ENCODE results near the gene GRM8.

Gene GRM8

GRCh38 chr7:127230192-127230925, 22.4 kb downstream of the GRM8 start:
- DNase-seq = no peak

DNA sequence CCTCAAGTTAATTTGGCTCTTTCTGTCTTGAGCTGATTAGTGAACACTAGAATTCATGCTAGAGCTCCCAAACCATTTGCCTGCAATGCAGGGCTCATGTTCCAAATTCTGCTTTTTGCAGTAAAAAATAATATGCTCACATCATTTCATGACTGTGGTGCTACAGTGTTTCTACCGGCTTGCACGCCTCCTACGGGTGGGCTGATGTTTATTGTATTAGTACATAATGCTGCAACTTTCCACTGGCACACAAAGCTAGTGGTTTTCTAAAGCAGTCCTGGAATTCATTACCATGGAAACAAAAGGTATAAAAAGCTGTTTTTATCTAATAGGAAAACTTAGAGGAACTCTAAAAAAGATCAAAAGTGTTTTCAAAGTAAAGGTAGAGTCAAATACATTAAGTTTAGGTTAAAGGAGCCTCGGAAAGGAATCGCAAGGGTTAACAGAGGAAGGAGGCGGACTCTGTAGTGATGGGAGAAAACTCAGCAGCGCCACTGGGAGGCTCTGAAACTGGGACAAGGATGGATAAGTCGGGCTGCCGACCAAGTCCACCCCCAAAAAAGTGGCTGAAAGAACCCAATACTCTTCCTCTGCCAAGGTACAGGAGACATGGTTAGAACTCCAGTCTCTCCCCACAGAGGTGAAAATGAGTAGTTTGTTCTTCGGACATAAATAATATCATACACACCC, 25.9 kb downstream of the GRM8 start:
- no peak for DNase-seq

DNA sequence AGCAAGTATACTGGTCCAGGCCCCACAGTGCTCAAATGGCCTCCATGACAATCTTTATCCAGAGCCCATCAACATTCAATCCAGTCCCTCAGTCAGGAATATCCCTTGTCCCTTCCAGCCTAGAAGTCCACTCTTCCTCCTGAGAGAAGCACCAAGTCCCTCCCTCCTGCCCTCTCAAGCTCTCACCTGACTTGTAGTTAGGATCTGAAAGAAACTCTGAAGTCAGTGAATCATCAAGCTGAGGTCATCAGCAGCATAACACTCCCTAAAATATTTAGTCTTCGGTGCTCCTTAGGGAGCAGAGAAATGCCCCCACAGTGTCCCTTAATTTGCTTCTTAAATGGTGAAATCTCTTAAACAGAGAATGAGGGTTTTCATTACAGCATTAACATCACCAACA, 31.0 kb downstream of the GRM8 start:
- DNase-seq = no peak

DNA sequence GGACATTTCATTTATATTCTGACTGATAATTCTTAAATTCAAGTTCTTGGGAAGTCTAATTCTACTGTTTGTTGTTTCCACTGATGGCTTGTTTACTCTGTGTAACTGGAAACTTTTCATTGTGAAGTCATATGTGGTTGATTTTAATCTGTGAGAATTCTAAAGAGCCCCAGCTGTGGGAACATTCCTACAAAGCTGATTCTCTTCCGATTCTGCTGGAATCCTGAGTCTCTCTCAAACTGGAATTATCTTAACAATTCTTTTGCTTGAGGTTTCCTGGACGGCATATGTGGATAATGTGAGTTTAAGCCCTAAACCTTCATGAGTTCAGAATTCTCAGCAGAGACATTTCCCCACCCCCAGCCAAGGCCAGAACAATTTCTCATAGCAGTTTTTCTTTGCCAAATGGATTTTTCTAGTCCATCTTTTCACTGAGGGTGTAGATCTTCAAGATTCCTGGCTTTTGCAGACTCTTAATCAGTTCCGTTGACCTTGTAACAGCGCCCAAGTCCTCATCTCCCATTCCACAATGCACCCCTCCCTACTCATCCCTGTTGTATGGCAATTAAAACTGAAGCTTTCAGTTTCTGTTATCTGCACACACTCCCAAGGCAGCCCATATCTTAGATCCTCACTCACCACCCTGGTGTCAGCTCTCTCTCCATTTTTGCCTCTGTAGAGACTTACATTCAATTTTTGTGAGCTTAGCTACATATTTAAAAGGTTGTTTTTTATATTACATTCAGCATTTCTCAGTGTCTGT, 37.6 kb downstream of the GRM8 start:
- DNase-seq = no peak

- no peak for DNase-seq
Observed at GRCh38 chr7:127209886-127210285, 42.9 kb downstream of the GRM8 start.

DNA sequence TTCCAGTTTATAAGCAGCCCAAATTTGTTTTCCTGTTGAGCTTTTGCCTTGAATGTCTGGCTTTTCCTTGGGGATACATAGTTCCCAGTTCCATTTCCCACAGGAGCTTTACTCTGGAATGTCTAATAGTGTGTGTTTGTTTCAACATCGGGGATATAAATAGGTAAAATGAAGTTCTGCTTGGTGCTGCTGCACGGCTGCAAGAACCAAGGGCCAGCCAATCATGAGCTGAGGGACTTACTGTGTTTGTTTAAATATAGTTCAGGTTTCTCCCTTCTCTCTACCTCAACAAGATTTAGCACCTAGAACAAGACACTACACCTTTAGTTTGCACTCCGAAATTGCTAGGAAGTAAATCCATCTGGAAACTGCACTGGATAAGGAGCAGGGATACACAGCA, 43.9 kb downstream of the GRM8 start:
- no peak for DNase-seq

- DNase-seq = no peak
Observed at GRCh38 chr7:127208351-127208750, 44.4 kb downstream of the GRM8 start.

DNA sequence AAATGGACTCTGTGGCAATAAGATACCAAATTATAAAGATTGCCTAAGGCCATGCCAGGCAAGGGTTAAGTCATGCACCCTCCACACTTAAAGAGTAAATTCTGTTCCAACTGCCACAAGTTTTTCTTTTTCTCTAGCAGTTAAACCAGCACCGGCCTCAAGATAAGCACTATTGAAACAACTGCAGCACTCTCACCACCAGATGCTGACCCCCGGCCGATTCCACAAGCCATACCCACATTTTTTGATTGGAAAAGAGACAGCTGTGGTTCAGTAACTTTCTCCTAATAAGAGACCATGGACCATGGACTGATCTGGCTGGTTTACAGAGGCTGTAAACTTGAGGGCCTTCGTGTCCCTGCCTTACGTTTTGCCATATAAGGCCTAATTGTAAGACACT, 44.9 kb downstream of the GRM8 start:
- DNase-seq = no peak

- DNase-seq = no peak
Observed at GRCh38 chr7:127207230-127207629, 45.5 kb downstream of the GRM8 start.

GRCh38 chr7:127194571-127194970, 58.2 kb downstream of the GRM8 start:
- DNase-seq = no peak

DNA sequence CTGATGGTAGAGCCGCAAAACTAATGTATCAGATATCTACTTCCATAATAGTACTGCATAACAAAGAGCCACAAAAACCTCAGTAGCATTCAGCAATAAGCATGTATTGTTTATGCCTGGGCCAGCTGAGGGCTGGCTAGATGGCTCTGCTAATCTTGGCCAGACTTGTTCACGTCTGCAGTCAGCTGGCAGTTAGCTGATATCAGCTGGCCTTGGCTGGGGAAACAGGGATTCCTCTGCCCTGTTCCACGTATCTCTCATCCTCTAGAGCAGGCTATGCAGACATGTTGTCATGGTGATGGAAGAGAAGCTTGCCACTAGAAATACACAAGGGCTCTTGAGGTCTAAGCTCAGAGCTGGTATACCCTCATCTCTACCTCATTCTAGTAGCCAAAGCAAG, 62.9 kb downstream of the GRM8 start:
- DNase-seq = no peak

GRCh38 chr7:127189074-127189473, 63.7 kb downstream of the GRM8 start:
- no peak for DNase-seq

- no peak for DNase-seq
Observed at GRCh38 chr7:127187740-127188139, 65.0 kb downstream of the GRM8 start.

GRCh38 chr7:127186686-127187085, 66.1 kb downstream of the GRM8 start:
- no peak for DNase-seq

DNA sequence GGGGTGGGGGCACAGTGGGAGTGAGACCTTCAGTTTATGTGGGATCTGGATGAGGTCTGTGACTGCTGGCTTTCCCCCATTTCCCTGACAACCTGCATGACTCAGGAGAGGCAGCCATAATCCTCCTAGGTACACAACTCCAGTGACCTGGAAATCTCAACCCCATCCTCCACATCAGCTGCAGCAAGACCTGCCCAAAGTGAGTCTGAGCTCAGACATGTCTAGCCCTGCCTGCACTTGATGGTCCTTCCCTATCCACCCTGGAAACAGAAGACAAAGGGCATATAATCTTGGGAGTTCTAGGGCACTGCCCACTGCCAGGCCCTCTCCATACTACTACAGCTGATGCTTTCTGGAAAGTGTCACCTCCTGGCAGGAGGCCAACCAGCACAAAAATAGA, 75.6 kb downstream of the GRM8 start:
- no peak for DNase-seq

- DNase-seq = no peak
Observed at GRCh38 chr7:127162366-127162765, 90.4 kb downstream of the GRM8 start.

DNA sequence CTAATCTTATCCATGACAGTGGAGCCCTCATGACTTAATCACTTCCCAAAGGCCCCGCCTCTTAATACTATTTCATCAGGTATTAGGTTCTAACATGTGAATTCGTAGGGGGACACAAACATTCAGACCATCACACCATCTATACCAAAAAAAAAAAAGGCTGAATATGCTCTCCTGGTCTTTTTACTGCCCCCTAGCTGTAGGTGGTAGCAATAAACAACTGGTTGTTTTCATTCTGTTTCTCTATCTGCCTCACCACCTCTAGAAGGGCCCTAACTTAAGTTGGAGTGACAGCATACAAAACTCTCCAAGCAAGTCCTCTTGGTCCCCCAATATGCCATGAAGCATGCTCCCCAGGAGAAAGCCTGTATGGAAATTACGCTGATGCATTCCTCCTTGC, 94.1 kb downstream of the GRM8 start:
- no peak for DNase-seq

DNA sequence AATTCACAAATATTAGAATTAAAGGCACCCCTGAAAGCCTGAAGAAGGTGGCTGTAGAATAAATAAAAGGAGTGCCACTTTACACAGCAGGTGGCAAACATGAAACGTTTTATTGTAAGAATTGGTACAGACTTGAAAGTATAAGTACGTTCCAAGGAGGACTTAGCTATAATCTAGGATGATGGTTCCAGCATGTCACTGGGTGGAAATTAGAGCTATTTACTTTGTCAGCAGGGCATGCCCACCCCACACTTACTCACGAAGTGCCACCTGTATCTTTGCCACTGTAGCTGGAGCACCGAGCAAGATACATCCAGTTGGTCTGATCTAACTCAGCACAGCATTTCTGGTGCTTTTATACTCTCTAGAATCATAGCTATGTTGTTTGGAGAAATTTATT, 97.8 kb downstream of the GRM8 start:
- no peak for DNase-seq

DNA sequence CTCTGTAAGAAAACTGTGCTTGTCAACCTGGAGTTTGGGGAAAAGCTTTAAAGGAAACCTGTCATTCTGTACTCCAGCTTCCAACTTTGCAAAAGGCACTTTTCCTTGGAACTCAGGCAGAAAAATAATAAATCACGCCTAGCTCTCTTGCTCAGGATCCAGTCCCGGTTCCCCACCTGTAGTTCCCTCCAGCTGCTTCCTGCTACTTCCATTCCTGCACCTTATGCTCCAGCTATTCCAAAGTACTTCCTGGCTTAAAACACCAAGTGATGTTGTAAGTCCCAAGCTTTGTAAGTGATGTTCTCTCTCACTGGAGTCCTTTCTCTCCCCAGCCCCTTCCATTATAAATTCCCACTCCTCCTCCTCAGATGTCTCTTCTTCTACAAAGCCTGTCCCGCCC, 98.6 kb downstream of the GRM8 start:
- no peak for DNase-seq

DNA sequence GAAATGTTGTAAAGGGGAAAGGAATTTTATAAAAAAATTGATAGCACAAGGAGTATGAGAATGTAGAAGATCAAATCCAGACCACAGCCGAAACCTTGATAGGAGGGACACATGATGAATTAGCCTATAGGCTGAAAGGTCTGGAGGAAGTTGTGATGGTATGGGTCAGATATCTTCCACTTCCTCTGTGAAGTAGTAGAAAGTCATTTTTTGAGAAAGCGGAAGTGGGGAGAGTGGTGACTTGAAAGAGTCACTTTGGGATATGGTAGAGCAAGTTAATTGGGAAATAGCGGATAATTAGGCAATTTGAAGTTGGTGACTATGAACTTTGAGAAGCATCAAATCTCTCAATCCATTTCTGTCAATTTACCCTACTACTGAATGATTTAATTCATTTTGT, 99.4 kb downstream of the GRM8 start:
- DNase-seq = no peak

DNA sequence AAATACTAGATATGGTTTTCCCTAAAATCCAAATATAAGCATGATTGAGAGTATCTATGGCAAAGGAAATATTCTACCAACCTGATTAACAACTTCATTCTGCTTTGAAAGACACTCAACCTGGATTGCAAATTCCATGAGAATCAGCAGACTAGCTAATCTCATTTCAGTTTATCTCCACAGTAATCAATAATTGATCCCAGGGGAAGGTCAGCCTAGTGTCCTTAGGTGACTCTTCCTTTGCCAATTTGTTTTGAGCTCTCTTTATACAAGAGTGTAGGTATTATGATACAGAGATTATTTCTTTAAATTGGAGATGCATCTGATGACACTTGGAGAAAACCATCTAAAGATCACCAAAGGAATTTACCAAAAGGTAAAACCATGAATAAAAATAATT, 100.3 kb downstream of the GRM8 start:
- DNase-seq = no peak

GRCh38 chr7:127151379-127151778, 101.4 kb downstream of the GRM8 start:
- DNase-seq = no peak

DNA sequence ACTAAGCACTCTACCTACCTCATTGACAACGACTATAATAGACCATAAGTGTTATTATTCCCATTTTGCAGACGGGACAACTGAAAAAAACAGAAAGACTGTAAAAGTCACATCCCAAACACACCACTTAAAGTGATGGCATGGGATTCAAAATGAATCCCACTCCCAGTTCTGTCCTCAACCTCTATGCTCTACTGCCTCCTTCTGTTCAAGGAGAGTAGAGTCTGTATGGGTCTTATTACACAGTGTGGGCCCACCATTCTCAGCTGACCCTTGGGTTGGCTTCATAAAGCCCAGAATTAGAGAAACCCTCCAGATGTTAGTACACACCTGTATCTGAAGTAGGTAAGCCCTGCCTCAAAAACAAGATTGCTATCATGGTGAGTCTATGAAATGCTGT, 102.2 kb downstream of the GRM8 start:
- DNase-seq = no peak

Measured in stimulated activated CD4-positive, alpha-beta T cell treated with anti-CD3 and anti-CD28 coated beads, Interleukin-1b, Interleukin-23, amount 100 ng/mL, for 48 hours (primary cell).